PC-9 (cell line): Measurements from ENCODE around the gene TNF.

Experiments used
- CTCF ChIP-seq: fragments of 200-600 bp; sonication (generic); conservative IDR thresholded peaks from 2 replicates; pipeline ENCODE4 v1.6.1; 2017; ENCODE audit warnings: mixed run types, antibody characterized with exemption, mild to moderate bottlenecking, moderate library complexity
- EZH2 ChIP-seq: fragments of 200-600 bp; sonication (generic); IDR thresholded peaks from 2 replicates; pipeline ENCODE4 v1.8.0; 2017; ENCODE audit warnings: antibody characterized with exemption, low read depth

GRCh38 chr6:31556307-31556706, 19.1 kb upstream of the TNF start:
- no peak for TF ChIP-seq EZH2
- no peak for TF ChIP-seq CTCF
